A549 (cell line): Measurements from ENCODE around the gene PRKRIP1. TPM values are rescaled to one million over a fixed set of nuclear protein-coding genes. Genes with fewer than 3 reads are reported as not detected.

ENCODE experiments used
- ATAC-seq, 2 experiments: fragments of 200-7000 bp in 1 of 2; fragments of >200 bp in 1 of 2; cut with Nextera tagmentation in 1 of 2; cut with Tn5 transposase in 1 of 2; 3 replicates each; pipeline versions ENCODE4 v1.8.0 to v1.9.1; 2018 to 2020; ENCODE audit warnings: mild to moderate bottlenecking in 1 of 2, moderate library complexity in 1 of 2
- CTCF ChIA-PET: fragments of 300-600 bp; sonication (Branson Sonifier 250); formaldehyde crosslinking; extraction: SDS; loops from one replicate; lab custom pipeline; 2021; ENCODE audit warnings: antibody characterized with exemption, inconsistent platforms; lab: Yijun Ruan, JAX
- POLR2A ChIA-PET: fragments of 350-600 bp; formaldehyde crosslinking; extraction: SDS; loops from one replicate; lab custom pipeline; 2021; ENCODE audit warnings: antibody characterized with exemption, inconsistent platforms; lab: Yijun Ruan, JAX
- DNase-seq, 2 experiments: peaks; one replicate each; pipeline versions ENCODE4 v3.0.0 to v3.0.0-alpha.2; 2011 to 2016; ENCODE audit warnings: low read depth in 1 of 2, low spot score in 1 of 2
- FAIRE-seq: peaks from 2 replicates; lab custom pipeline; 2011; peaks lifted over from hg19 to GRCh38; lab: Jason Lieb, UNC
- H3K27ac ChIP-seq, 2 experiments: fragments of >200 bp; sonication (Bioruptor Twin); formaldehyde crosslinking; 3 replicates each; pipeline ENCODE4 v1.5.1; 2016 to 2017
- H3K4me1 ChIP-seq: fragments of >200 bp; sonication (Bioruptor Twin); formaldehyde crosslinking; 3 replicates; pipeline ENCODE4 v1.6.1; 2016
- H3K4me2 ChIP-seq: fragments of >200 bp; sonication (Bioruptor Twin); formaldehyde crosslinking; 3 replicates; pipeline ENCODE4 v1.6.1; 2016
- H3K4me3 ChIP-seq: fragments of >200 bp; sonication (Bioruptor Twin); formaldehyde crosslinking; 3 replicates; pipeline ENCODE4 v1.5.1; 2016
- H3K9me3 ChIP-seq: fragments of >200 bp; sonication (Bioruptor Twin); formaldehyde crosslinking; 3 replicates; pipeline ENCODE4 v1.6.1; 2016
- ATOH8 ChIP-seq: fragments of 250-450 bp; sonication (Bioruptor Pico); IDR thresholded peaks from 2 replicates; pipeline ENCODE4 v1.5.0; 2020; ENCODE audit warnings: low read depth, mild to moderate bottlenecking, moderate library complexity
- BCL3 ChIP-seq: fragments of >200 bp; sonication (Bioruptor Twin); formaldehyde crosslinking; IDR thresholded peaks from 3 replicates; pipeline ENCODE4 v1.6.1; 2016
- BHLHE40 ChIP-seq: IDR thresholded peaks from 2 replicates; pipeline ENCODE4 v1.6.1; 2012; ENCODE audit warnings: low read depth, low read length, inconsistent platforms
- CBX2 ChIP-seq: fragments of 200-600 bp; sonication (generic); IDR thresholded peaks from 2 replicates; pipeline ENCODE4 v1.6.1; 2016; ENCODE audit warnings: low read depth, mild to moderate bottlenecking, borderline replicate concordance
- CHD2 ChIP-seq: fragments of 150-350 bp; IDR thresholded peaks from 2 replicates; pipeline ENCODE4 v1.6.1; 2014; ENCODE audit warnings: low read length; ENCODE audit not compliant: partially characterized antibody
- CTCF ChIP-seq: fragments of >200 bp; sonication (Bioruptor Twin); formaldehyde crosslinking; IDR thresholded peaks from 3 replicates; pipeline ENCODE4 v1.5.1; 2016
- ESRRA ChIP-seq: fragments of 150-350 bp; IDR thresholded peaks from 2 replicates; pipeline ENCODE4 v1.6.1; 2014; ENCODE audit warnings: mild to moderate bottlenecking, low read length, borderline replicate concordance
- FOSB ChIP-seq: fragments of 250-450 bp; sonication (Bioruptor Pico); IDR thresholded peaks from 2 replicates; pipeline ENCODE4 v1.5.0; 2020; ENCODE audit warnings: mild to moderate bottlenecking, moderate library complexity
- FOSL2 ChIP-seq, 2 experiments: fragments of 450-650 bp in 1 of 2; fragments of >200 bp in 1 of 2; sonication (Bioruptor Twin) in 1 of 2; formaldehyde crosslinking; IDR thresholded peaks; 2 replicates each; pipeline versions ENCODE4 v1.5.0 to v1.6.1; 2016 to 2020; ENCODE audit warnings: mild to moderate bottlenecking in 1 of 2, moderate library complexity in 1 of 2
- HDAC2 ChIP-seq: fragments of 200-600 bp; sonication (generic); IDR thresholded peaks from 2 replicates; pipeline ENCODE4 v1.6.1; 2016
- HOXB5 ChIP-seq: fragments of 250-450 bp; sonication (Bioruptor Pico); IDR thresholded peaks from 2 replicates; pipeline ENCODE4 v1.5.0; 2020; ENCODE audit warnings: mild to moderate bottlenecking, moderate library complexity
- KDM1A ChIP-seq: fragments of 200-600 bp; sonication (generic); IDR thresholded peaks from 2 replicates; pipeline ENCODE4 v1.6.1; 2016; ENCODE audit warnings: low read depth, mild to moderate bottlenecking
- KDM5A ChIP-seq: fragments of 200-600 bp; sonication (generic); IDR thresholded peaks from 2 replicates; pipeline ENCODE4 v1.6.1; 2016; ENCODE audit warnings: antibody characterized with exemption, mild to moderate bottlenecking
- MAFK ChIP-seq: fragments of 450-650 bp; IDR thresholded peaks from 2 replicates; pipeline ENCODE4 v1.6.1; 2014; ENCODE audit not compliant: partially characterized antibody
- NPAS2 ChIP-seq: fragments of 250-450 bp; sonication (Bioruptor Pico); IDR thresholded peaks from 2 replicates; pipeline ENCODE4 v1.8.0; 2022; ENCODE audit warnings: mild to moderate bottlenecking, moderate library complexity, borderline replicate concordance
- POLR2A ChIP-seq: IDR thresholded peaks from 2 replicates; pipeline ENCODE4 v1.6.1; 2012; ENCODE audit warnings: mild to moderate bottlenecking, low read length
- RAD21 ChIP-seq, 2 experiments: fragments of >200 bp in 1 of 2; sonication (Bioruptor Twin) in 1 of 2; formaldehyde crosslinking in 1 of 2; IDR thresholded peaks in 1 of 2; conservative IDR thresholded peaks in 1 of 2; 2 replicates in 1 of 2; 3 replicates in 1 of 2; pipeline ENCODE4 v1.6.1; 2012 to 2018; ENCODE audit warnings: inconsistent platforms in 1 of 2
- RARB ChIP-seq: fragments of 250-450 bp; sonication (Bioruptor Pico); IDR thresholded peaks from 2 replicates; pipeline ENCODE4 v1.8.0; 2021; ENCODE audit warnings: mild to moderate bottlenecking, moderate library complexity
- RCOR1 ChIP-seq: fragments of 150-350 bp; IDR thresholded peaks from 2 replicates; pipeline ENCODE4 v1.6.1; 2014; ENCODE audit warnings: antibody characterized with exemption, low read length, low read depth
- REST ChIP-seq: fragments of 200-600 bp; sonication (generic); IDR thresholded peaks from 2 replicates; pipeline ENCODE4 v1.6.1; 2016; ENCODE audit warnings: antibody characterized with exemption, mild to moderate bottlenecking, moderate library complexity
- SMC3 ChIP-seq: fragments of >200 bp; sonication (Bioruptor Twin); formaldehyde crosslinking; IDR thresholded peaks from 3 replicates; pipeline ENCODE4 v1.6.1; 2018; ENCODE audit warnings: inconsistent platforms
- ZC3H11A ChIP-seq: fragments of 450-650 bp; IDR thresholded peaks from 2 replicates; pipeline ENCODE4 v1.6.1; 2014; ENCODE audit warnings: antibody characterized with exemption, mild to moderate bottlenecking
- ZFP36 ChIP-seq: fragments of 450-650 bp; IDR thresholded peaks from 2 replicates; pipeline ENCODE4 v1.6.1; 2014; ENCODE audit warnings: borderline replicate concordance; ENCODE audit not compliant: partially characterized antibody
- ZNF302 ChIP-seq: fragments of 250-450 bp; sonication (Bioruptor Pico); IDR thresholded peaks from 2 replicates; pipeline ENCODE4 v1.9.0; 2021; ENCODE audit warnings: inconsistent platforms, mild to moderate bottlenecking, moderate library complexity
- WGBS: methylation state at CpG from one replicate; pipeline ENCODE4 v1.1.6; 2017; ENCODE audit errors: missing lambda C conversion rate; 5-methylcytosine and 5-hydroxymethylcytosine counted together
- polyA plus RNA-seq, 4 experiments: library from polyadenylated mRNA; depleted of rRNA in 3 of 4; stranded (reverse); fragments of >200 nt; fragmentation: RNase III in 1 of 4; extraction: RNeasy Plus Mini Kit Qiagen cat#74134 plus additional on column Dnase treatment in 1 of 4; gene quantifications; 2 replicates in 3 of 4; 3 replicates in 1 of 4; pipeline ENCODE4 v1.2.3, GENCODE V29; 2011 to 2017

Gene PRKRIP1
- polyA plus RNA-seq, 2 of the 4 experiments (the other 2 are of a cell fraction): 15.4 to 24.1 TPM

GRCh38 chr7:102390697-102391484 is 5.3 kb upstream of the PRKRIP1 start:
- TF ChIP-seq POLR2A (no peak), RAD21 (conservative IDR thresholded peaks at IDR 0.05 in 1 of 2, IDR thresholded peaks at IDR 0.05 in 1 of 2) (peak; percentile 85 to 87), RARB (CRISPR knock-in tag) (no peak), SMC3 (peak; percentile 90), FOSL2 (IDR thresholded peaks at IDR 0.05) (no peak), FOSL2 (CRISPR knock-in tag; IDR thresholded peaks at IDR 0.05) (0 out of 2 replicates have a peak, but pooled peaks have one; percentile 8), CHD2 (no peak), ZC3H11A (peak; percentile 79), CTCF (peak; percentile 91)
- 62% methylated on average over 10 of the region's 12 CpGs for WGBS
- no peak overlapping the region for H3K4me3 ChIP-seq
- no peak overlapping the region for H3K27ac ChIP-seq
- H3K4me2 ChIP-seq: no peak overlapping the region
- H3K9me3 ChIP-seq: no peaks in the 10 kb centered on the region
- H3K4me1 ChIP-seq: peaks cover 6% of the 10 kb centered on the region
- peak; percentile 82 to 85 for DNase-seq
- ATAC-seq: peak; percentile 98
- ChIA-PET CTCF (interaction anchor here (0.6 to 6.7 kb wide), 19 partner anchors 10 to 851 kb away, joined by 3 to 67 read pairs (median 4); partner anchors contain the start of gene SH2B2), POLR2A (no interaction called here)
- FAIRE-seq: no peak

GRCh38 chr7:102392330-102392729 is 3.8 kb upstream of the PRKRIP1 start:
- H3K4me2 ChIP-seq: no peak overlapping the region
- DNase-seq (no peak), FAIRE-seq (no peak), ATAC-seq (no peak)
- peaks cover 9% of the 10 kb centered on the region for H3K4me1 ChIP-seq
- H3K4me3 ChIP-seq: no peak overlapping the region
- POLR2A ChIA-PET: no interaction called here
- TF ChIP-seq MAFK (no peak), ZFP36 (peak; percentile 87)
- H3K9me3 ChIP-seq: no peaks in the 10 kb centered on the region
- CTCF ChIA-PET: interaction anchor here (1.2 to 6.7 kb wide), 8 partner anchors 9 to 852 kb away, joined by 3 to 67 read pairs (median 14); no protein-coding TSS in a partner anchor
- WGBS: 88% methylated on average over 1 of the region's 1 CpG
- no peak overlapping the region for H3K27ac ChIP-seq

GRCh38 chr7:102393467-102393866 is 2.7 kb upstream of the PRKRIP1 start:
- peaks cover 11% of the 10 kb centered on the region for H3K4me1 ChIP-seq
- DNase-seq (no peak), ATAC-seq (no peak), FAIRE-seq (no peak)
- H3K4me3 ChIP-seq: no peak overlapping the region
- no peak overlapping the region for H3K4me2 ChIP-seq
- TF ChIP-seq KDM1A (no peak), BHLHE40 (no peak), KDM5A (no peak), HOXB5 (CRISPR knock-in tag) (no peak), REST (no peak), ZNF302 (CRISPR knock-in tag) (no peak), ESRRA (no peak), BCL3 (no peak), FOSL2 (IDR thresholded peaks at IDR 0.05) (no peak), FOSL2 (CRISPR knock-in tag; IDR thresholded peaks at IDR 0.05) (no peak), ATOH8 (CRISPR knock-in tag) (no peak), CBX2 (no peak), HDAC2 (no peak), CHD2 (no peak), RCOR1 (no peak), FOSB (CRISPR knock-in tag) (no peak), NPAS2 (no peak)
- ChIA-PET CTCF (interaction anchor here (0.8 to 6.7 kb wide), 3 partner anchors 12 to 114 kb away, joined by 3 to 67 read pairs (median 41); no protein-coding TSS in a partner anchor), POLR2A (interaction anchor here (1.1 kb wide), 1 partner anchor 120 kb away, joined by 3 read pairs; no protein-coding TSS in a partner anchor)
- H3K9me3 ChIP-seq: no peaks in the 10 kb centered on the region
- H3K27ac ChIP-seq: no peak overlapping the region
- WGBS: 93% methylated on average over 9 of the region's 9 CpGs
